Measurements from ENCODE around the gene C2CD2. TPM values are rescaled to one million over a fixed set of nuclear protein-coding genes. Genes with fewer than 3 reads are reported as not detected.

C2CD2 gene
- total and polyA plus RNA-seq, 2 donors (not counting 3 experiments of a cell fraction or from before 2014, with no cell fraction given), result 32.6 to 41.2 TPM

DNA sequence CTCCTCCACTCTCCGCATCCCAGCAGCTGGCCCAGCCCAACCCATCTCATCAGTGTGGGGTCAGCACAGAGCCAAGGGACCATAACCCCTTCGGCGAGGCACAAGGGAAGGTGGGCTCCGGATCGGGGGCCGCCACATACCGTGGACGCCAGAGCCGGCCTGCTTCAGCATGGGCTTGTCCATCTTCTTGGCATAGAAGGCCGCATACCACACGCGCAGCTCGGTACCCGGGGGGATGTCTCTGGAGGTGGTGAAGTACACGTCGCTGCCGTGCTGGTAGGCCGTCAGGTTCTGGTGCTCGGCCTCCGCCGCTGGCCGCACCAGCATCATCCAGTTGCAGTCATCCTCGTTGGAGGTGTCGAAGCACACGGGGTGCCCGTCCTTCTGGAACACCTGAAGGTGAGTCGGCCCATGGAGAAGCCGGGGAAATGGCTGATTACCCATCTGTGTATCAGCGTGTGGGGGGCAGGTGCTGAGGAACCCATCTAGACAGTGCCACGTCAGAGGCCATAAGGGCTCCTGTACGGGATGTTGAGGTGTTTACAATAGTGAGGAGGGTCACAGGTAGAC, 99.3 kb downstream of the C2CD2 start:
- POLR2A ChIA-PET, result no interaction called here
- H3K36me3 ChIP-seq (ENCODE audit: control insufficient read depth in 2 of 2, extremely low read depth in 1 of 2, insufficient read depth in 2 of 2, low read length in 2 of 2), result peaks cover 7 to 21% of the 10 kb centered on the region in 2 experiments
- H3K4me2 ChIP-seq (ENCODE audit: insufficient read depth, low read length), result no peak overlapping the region
- no peaks in the 10 kb centered on the region for H4K20me1 ChIP-seq (replicated peaks; ENCODE audit: control insufficient read depth, extremely low read depth, insufficient read depth, low read length)
- H3K27me3 ChIP-seq (ENCODE audit: control insufficient read depth in 2 of 2, insufficient read depth in 2 of 2, low read length in 2 of 2), result no peaks in the 10 kb centered on the region
- BruUV-seq (replicated peaks), result no TSS peak
- H3K27ac ChIP-seq (ENCODE audit: insufficient read depth, low read depth, low read length), result no peak overlapping the region
- FAIRE-seq, result no peak
- no peaks in the 10 kb centered on the region for H3K9me3 ChIP-seq (replicated peaks; ENCODE audit: control insufficient read depth, insufficient read depth, low read length)
- no peak overlapping the region for H2AFZ ChIP-seq (ENCODE audit: low read depth, low read length)
- intact Hi-C loops (cut with micrococcal nuclease) (no loop called here), dilution Hi-C loops (cut with MboI; ENCODE audit: extremely low pct_ligation_motif_present, low sequenced_read_pairs) (no loop called here)
- CTCF ChIA-PET, result no interaction called here
- no peak overlapping the region for H3K4me3 ChIP-seq (replicated peaks in 1 of 3; ENCODE audit: insufficient read depth in 1 of 3, low read depth in 1 of 3, low read length in 3 of 3)
- no peak for DNase-seq (ENCODE audit: low read depth, low spot score)
- no peaks in the 10 kb centered on the region for H3K4me1 ChIP-seq (ENCODE audit: control insufficient read depth, extremely low read depth, insufficient read depth, low read length)
- no peaks in the 10 kb centered on the region for H3K9me1 ChIP-seq (replicated peaks; ENCODE audit: control insufficient read depth, extremely low read depth, insufficient read depth, low read length)
- H3K79me2 ChIP-seq (ENCODE audit: control insufficient read depth, insufficient read depth, low read length), result no peaks in the 10 kb centered on the region
- H3K9ac ChIP-seq (replicated peaks; ENCODE audit: extremely low read depth, insufficient read depth, low read length), result no peak overlapping the region
- TF ChIP-seq MYC (IDR thresholded peaks at IDR 0.05; ENCODE audit: low read depth, low read length) (no peak), EZH2 (IDR thresholded peaks at IDR 0.05; ENCODE audit: borderline replicate concordance, low read depth, low read length, severe bottlenecking) (no peak), POLR2AphosphoS5 (IDR thresholded peaks at IDR 0.05; ENCODE audit: insufficient read depth, low read depth, low read length) (no peak), FOS (IDR thresholded peaks at IDR 0.05; ENCODE audit: borderline replicate concordance, insufficient read depth, low read length) (no peak), JUN (IDR thresholded peaks at IDR 0.05; ENCODE audit: borderline replicate concordance, insufficient read depth, insufficient read length, low read depth) (no peak), CTCF (IDR thresholded peaks at IDR 0.05; ENCODE audit: extremely low read depth in 1 of 2, insufficient read depth in 1 of 2, low read depth in 1 of 2, low read length in 2 of 2) (no peak), GATA2 (IDR thresholded peaks at IDR 0.05; ENCODE audit: insufficient read depth, insufficient read length, low read depth, low read length) (no peak), POLR2A (IDR thresholded peaks at IDR 0.05; ENCODE audit: low read depth, low read length) (no peak)
- TF ChIP-seq, protein P1, sequence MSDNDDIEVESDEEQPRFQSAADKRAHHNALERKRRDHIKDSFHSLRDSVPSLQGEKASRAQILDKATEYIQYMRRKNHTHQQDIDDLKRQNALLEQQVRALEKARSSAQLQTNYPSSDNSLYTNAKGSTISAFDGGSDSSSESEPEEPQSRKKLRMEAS (IDR thresholded peaks at IDR 0.05; ENCODE audit: insufficient read depth, insufficient read length), result no peak

Measured in endothelial cell of umbilical vein (primary cell).